Endothelial cell of umbilical vein (primary cell): ENCODE data around the gene USP27X. TPM values are rescaled to one million over a fixed set of nuclear protein-coding genes. Genes with fewer than 3 reads are reported as not detected.

ENCODE experiments used
- BruUV-seq: library from RNA; stranded (reverse); fragments of 400-500 nt; replicated peaks from 2 replicates; lab custom pipeline; 2021; lab: Mats Ljungman, UMichigan
- CTCF ChIA-PET: fragments of 300-600, 350-600 bp; sonication (Branson Sonifier 250); formaldehyde crosslinking; loops from one replicate; lab custom pipeline; 2021; ENCODE audit warnings: antibody characterized with exemption, inconsistent platforms; lab: Charles Lee
- POLR2A ChIA-PET: fragments of 300-600, 350-600 bp; sonication (Branson Sonifier 250); formaldehyde crosslinking; loops from one replicate; lab custom pipeline; 2021; ENCODE audit warnings: antibody characterized with exemption, inconsistent platforms; lab: Charles Lee
- DNase-seq: peaks from one replicate; pipeline ENCODE4 v3.0.0-alpha.2; 2011; ENCODE audit warnings: low read depth, low spot score
- FAIRE-seq: peaks from 2 replicates; lab custom pipeline; 2011; peaks lifted over from hg19 to GRCh38; lab: Jason Lieb, UNC
- H2AFZ ChIP-seq: 2 replicates; pipeline ENCODE4 v1.6.0; 2012; ENCODE audit warnings: low read depth, low read length, control low read depth, inconsistent platforms
- H3K27ac ChIP-seq: 2 replicates; pipeline ENCODE4 v1.5.1; 2011; ENCODE audit warnings: low read depth, mild to moderate bottlenecking, control low read depth, low read length, moderate library complexity; ENCODE audit not compliant: insufficient read depth
- H3K27me3 ChIP-seq, 2 experiments: 2 replicates each; pipeline versions ENCODE4 v1.6.0 to v1.6.1; 2011; ENCODE audit warnings: low read length in 2 of 2, mixed read lengths in 1 of 2; ENCODE audit not compliant: control insufficient read depth in 2 of 2, insufficient read depth in 2 of 2
- H3K36me3 ChIP-seq, 2 experiments: 2 replicates in 1 of 2; 3 replicates in 1 of 2; pipeline ENCODE4 v1.5.1; 2011; ENCODE audit warnings: low read length in 2 of 2, mild to moderate bottlenecking in 1 of 2, moderate library complexity in 1 of 2; ENCODE audit not compliant: control insufficient read depth in 2 of 2, insufficient read depth in 2 of 2; ENCODE audit errors: extremely low read depth in 1 of 2
- H3K4me1 ChIP-seq: 3 replicates; pipeline ENCODE4 v1.5.1; 2011; ENCODE audit warnings: mild to moderate bottlenecking, low read length; ENCODE audit not compliant: control insufficient read depth, insufficient read depth; ENCODE audit errors: extremely low read depth
- H3K4me2 ChIP-seq: 2 replicates; pipeline ENCODE4 v1.6.1; 2011; ENCODE audit warnings: low read length, control low read depth, mixed read lengths; ENCODE audit not compliant: insufficient read depth
- H3K4me3 ChIP-seq, 3 experiments: fragments of 200-600 bp in 1 of 3; sonication (generic), shearing (Covaris generic) in 1 of 3; replicated peaks in 1 of 3; 2 replicates each; pipeline ENCODE4 v1.5.1; 2011 to 2016; ENCODE audit warnings: control low read depth in 3 of 3, low read length in 3 of 3, mild to moderate bottlenecking in 2 of 3, inconsistent platforms in 1 of 3, low read depth in 1 of 3, moderate library complexity in 1 of 3; ENCODE audit not compliant: insufficient read depth in 1 of 3
- H3K79me2 ChIP-seq: 2 replicates; pipeline ENCODE4 v1.6.0; 2012; ENCODE audit warnings: low read length, inconsistent platforms; ENCODE audit not compliant: control insufficient read depth, insufficient read depth
- H3K9ac ChIP-seq: replicated peaks from 2 replicates; pipeline ENCODE3; 2011; ENCODE audit warnings: low read length, control low read depth; ENCODE audit not compliant: insufficient read depth; ENCODE audit errors: extremely low read depth
- H3K9me1 ChIP-seq: replicated peaks from 3 replicates; pipeline ENCODE4 v1.6.0; 2011; ENCODE audit warnings: mild to moderate bottlenecking, low read length; ENCODE audit not compliant: control insufficient read depth, insufficient read depth; ENCODE audit errors: extremely low read depth
- H3K9me3 ChIP-seq: replicated peaks from 2 replicates; pipeline ENCODE4 v1.5.1; 2012; ENCODE audit warnings: low read length, inconsistent platforms; ENCODE audit not compliant: control insufficient read depth, insufficient read depth
- H4K20me1 ChIP-seq: replicated peaks from 2 replicates; pipeline ENCODE3; 2011; ENCODE audit warnings: mild to moderate bottlenecking, low read length; ENCODE audit not compliant: control insufficient read depth, insufficient read depth; ENCODE audit errors: extremely low read depth
- EZH2 ChIP-seq: IDR thresholded peaks from 2 replicates; pipeline ENCODE4 v1.6.1; 2012; ENCODE audit warnings: borderline replicate concordance, low read depth, mild to moderate bottlenecking, moderate library complexity, low read length, inconsistent platforms; ENCODE audit not compliant: severe bottlenecking
- FOS ChIP-seq: IDR thresholded peaks from 2 replicates; pipeline ENCODE4 v1.6.1; 2011; ENCODE audit warnings: mild to moderate bottlenecking, low read length, moderate library complexity, borderline replicate concordance; ENCODE audit not compliant: insufficient read depth
- GATA2 ChIP-seq: IDR thresholded peaks from 2 replicates; pipeline ENCODE4 v1.7.0; 2011; ENCODE audit warnings: low read depth, mild to moderate bottlenecking, moderate library complexity, mixed read lengths, low read length; ENCODE audit not compliant: insufficient read length, insufficient read depth
- JUN ChIP-seq: IDR thresholded peaks from 2 replicates; pipeline ENCODE4 v1.6.1; 2011; ENCODE audit warnings: borderline replicate concordance, low read depth; ENCODE audit not compliant: insufficient read length, insufficient read depth
- MYC ChIP-seq: IDR thresholded peaks from one replicate; pipeline ENCODE4 v1.6.1; 2011; ENCODE audit warnings: mild to moderate bottlenecking, low read depth, low read length
- POLR2A ChIP-seq: IDR thresholded peaks from 2 replicates; pipeline ENCODE4 v1.6.1; 2012; ENCODE audit warnings: low read depth, mild to moderate bottlenecking, control low read depth, low read length
- POLR2AphosphoS5 ChIP-seq: IDR thresholded peaks from 2 replicates; pipeline ENCODE4 v1.6.1; 2012; ENCODE audit warnings: low read depth, mild to moderate bottlenecking, control low read depth, low read length, moderate library complexity; ENCODE audit not compliant: insufficient read depth
- dilution Hi-C: fragments of 300-500 bp; cut with MboI; formaldehyde crosslinking; loops from one replicate; pipeline ENCODE4 v1.15.0; 2019; ENCODE audit warnings: low sequenced_read_pairs; ENCODE audit not compliant: extremely low pct_ligation_motif_present
- intact Hi-C: fragments of 100-400 bp; cut with micrococcal nuclease; formaldehyde crosslinking; loops from one replicate; pipeline ENCODE4 v1.10.0; 2022
- polyA plus RNA-seq, 4 experiments: library from polyadenylated mRNA; depleted of rRNA in 3 of 4; stranded (reverse) in 3 of 4; unstranded in 1 of 4; fragments of >200 nt; gene quantifications; 2 replicates each; pipeline versions ENCODE4 v1.2.1 to v1.2.3, GENCODE V29; 2011 to 2012; ENCODE audit warnings: missing spikeins in 1 of 4
- total RNA-seq: library from RNA; stranded (reverse); gene quantifications from 2 replicates; pipeline ENCODE4 v1.2.3, GENCODE V29; 2021
- TF ChIP-seq, protein P1 (sequence below): IDR thresholded peaks from 2 replicates; pipeline ENCODE4 v1.6.1; 2011; ENCODE audit not compliant: insufficient read depth, insufficient read length
- TF ChIP-seq, protein P2 (sequence below), 2 donors: IDR thresholded peaks; 1 replicate in 1 of 2; 2 replicates in 1 of 2; pipeline ENCODE4 v1.5.1; 2011; ENCODE audit warnings: low read length in 2 of 2, mild to moderate bottlenecking in 2 of 2, moderate library complexity in 2 of 2, control low read depth in 1 of 2, inconsistent platforms in 1 of 2, low read depth in 1 of 2; ENCODE audit not compliant: insufficient read depth in 1 of 2; ENCODE audit errors: extremely low read depth in 1 of 2

The USP27X gene
- total and polyA plus RNA-seq, 2 donors (not counting 3 experiments of a cell fraction or from before 2014, with no cell fraction given), result 2.2 to 2.3 TPM

DNA sequence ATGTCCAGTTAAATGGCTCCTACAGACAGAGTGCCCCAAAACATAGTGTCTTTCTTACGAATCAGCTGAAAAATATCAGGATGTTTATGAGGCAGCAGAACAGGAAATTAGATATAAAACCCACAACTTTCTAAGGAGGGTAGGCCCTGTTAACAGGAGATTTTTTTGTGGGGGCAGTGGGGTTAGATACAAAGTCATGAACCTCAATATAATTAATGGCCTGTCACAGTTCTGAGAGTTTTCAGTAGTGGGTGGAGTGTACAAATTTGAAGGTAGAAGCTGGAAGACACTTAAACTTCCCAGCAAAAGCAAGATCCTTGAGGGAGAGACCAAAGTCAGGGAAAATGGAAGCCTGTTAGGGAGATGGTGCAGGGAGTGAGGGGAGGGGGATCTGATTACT is 32.8 kb upstream of the USP27X start:
- H3K9ac ChIP-seq, result no peak overlapping the region
- no peaks in the 10 kb centered on the region for H3K4me1 ChIP-seq
- no peak overlapping the region for H3K4me2 ChIP-seq
- no peak overlapping the region for H2AFZ ChIP-seq
- BruUV-seq, result no TSS peak
- DNase-seq (no peak), FAIRE-seq (no peak)
- no peaks in the 10 kb centered on the region for H3K9me1 ChIP-seq
- no peaks in the 10 kb centered on the region for H3K79me2 ChIP-seq
- no peak overlapping the region for H3K27ac ChIP-seq
- POLR2A ChIA-PET, result no interaction called here
- dilution Hi-C loops (no loop called here), intact Hi-C loops (no loop called here)
- H3K4me3 ChIP-seq, result no peak overlapping the region
- CTCF ChIA-PET, result no interaction called here
- no peaks in the 10 kb centered on the region for H4K20me1 ChIP-seq
- no peaks in the 10 kb centered on the region for H3K27me3 ChIP-seq
- TF ChIP-seq MYC, result no peak
- no peak for TF ChIP-seq GATA2
- no peak for TF ChIP-seq FOS
- no peak for TF ChIP-seq POLR2AphosphoS5
- TF ChIP-seq, protein P1, sequence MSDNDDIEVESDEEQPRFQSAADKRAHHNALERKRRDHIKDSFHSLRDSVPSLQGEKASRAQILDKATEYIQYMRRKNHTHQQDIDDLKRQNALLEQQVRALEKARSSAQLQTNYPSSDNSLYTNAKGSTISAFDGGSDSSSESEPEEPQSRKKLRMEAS, result no peak
- TF ChIP-seq POLR2A, result no peak
- no peak for TF ChIP-seq EZH2
- no peak for TF ChIP-seq JUN
- TF ChIP-seq, protein P2, sequence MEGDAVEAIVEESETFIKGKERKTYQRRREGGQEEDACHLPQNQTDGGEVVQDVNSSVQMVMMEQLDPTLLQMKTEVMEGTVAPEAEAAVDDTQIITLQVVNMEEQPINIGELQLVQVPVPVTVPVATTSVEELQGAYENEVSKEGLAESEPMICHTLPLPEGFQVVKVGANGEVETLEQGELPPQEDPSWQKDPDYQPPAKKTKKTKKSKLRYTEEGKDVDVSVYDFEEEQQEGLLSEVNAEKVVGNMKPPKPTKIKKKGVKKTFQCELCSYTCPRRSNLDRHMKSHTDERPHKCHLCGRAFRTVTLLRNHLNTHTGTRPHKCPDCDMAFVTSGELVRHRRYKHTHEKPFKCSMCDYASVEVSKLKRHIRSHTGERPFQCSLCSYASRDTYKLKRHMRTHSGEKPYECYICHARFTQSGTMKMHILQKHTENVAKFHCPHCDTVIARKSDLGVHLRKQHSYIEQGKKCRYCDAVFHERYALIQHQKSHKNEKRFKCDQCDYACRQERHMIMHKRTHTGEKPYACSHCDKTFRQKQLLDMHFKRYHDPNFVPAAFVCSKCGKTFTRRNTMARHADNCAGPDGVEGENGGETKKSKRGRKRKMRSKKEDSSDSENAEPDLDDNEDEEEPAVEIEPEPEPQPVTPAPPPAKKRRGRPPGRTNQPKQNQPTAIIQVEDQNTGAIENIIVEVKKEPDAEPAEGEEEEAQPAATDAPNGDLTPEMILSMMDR (IDR thresholded peaks at IDR 0.05; ENCODE audit: extremely low read depth in 1 of 2, insufficient read depth in 1 of 2, low read depth in 1 of 2, low read length in 2 of 2), result no peak
- no peaks in the 10 kb centered on the region for H3K9me3 ChIP-seq
- H3K36me3 ChIP-seq, result no peaks in the 10 kb centered on the region
